RPMI7951 (cell line): ENCODE measurements around the gene TEKT2. TPM values are rescaled to one million over a fixed set of nuclear protein-coding genes. Genes with fewer than 3 reads are reported as not detected.
A peak's percentile ranks its signal among the peaks of the same experiment; 100 is the strongest.

Experiments
- DNase-seq: peaks from one replicate; pipeline ENCODE4 v3.0.0-alpha.2; 2012; ENCODE audit warnings: low read depth
- total RNA-seq: library from RNA; depleted of rRNA; stranded (reverse); fragments of >200 nt; shearing (Covaris generic); gene quantifications from 2 replicates; pipeline ENCODE4 v1.2.3, GENCODE V29; 2014

TEKT2 gene
- total RNA-seq, 1 experiment from 2014 or later, result not detected

DNA sequence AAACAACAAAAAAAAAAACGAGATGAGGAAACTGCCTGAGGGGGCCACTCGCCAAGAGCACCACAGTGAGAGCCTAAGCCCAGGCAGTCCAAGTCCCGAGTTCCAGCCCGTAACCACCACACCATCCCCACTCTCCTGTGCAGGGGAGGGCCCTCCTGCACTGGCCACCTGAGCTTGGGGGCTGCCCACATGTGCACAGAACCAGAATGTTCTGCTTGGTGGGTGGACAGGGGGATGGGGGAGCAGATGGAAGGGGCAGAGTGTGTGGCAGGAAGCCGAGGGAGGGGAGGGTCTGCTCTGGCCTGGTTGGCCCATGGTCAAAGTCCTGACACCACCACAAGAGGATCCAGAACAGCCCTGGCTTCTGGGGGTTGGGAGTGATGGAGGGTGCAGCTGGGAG is 22.4 kb downstream of the TEKT2 start:
- DNase-seq, result no peak

GRCh38 chr1:36107394-36107793 is 23.5 kb downstream of the TEKT2 start:
- DNase-seq, result no peak

DNA sequence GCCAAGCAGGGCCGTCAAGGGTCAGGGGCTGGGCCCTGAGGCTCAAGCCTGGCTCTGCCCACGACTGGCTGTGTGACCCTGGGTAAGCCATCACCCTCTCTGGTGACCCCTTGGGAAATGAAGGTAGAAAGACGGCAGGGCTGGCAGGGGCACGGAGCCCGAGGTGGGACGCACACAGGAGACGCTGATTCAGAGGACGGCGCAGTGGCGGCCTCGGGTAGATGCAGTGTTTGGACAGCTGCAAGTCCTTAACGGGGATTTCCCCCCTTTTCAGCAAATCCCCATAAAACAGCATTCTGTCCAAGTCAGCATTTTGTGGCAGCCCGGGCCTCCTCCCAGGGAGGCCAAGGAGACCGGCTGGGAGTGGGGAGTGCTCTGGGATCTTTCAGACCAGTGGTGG is 24.4 kb downstream of the TEKT2 start:
- DNase-seq, result peak; percentile 90

GRCh38 chr1:36109041-36109679 is 25.3 kb downstream of the TEKT2 start:
- DNase-seq, result peak; percentile 86

- no peak for DNase-seq
Observed at GRCh38 chr1:36111151-36111550, 27.3 kb downstream of the TEKT2 start.

GRCh38 chr1:36112823-36113222 is 28.9 kb downstream of the TEKT2 start:
- DNase-seq, result no peak

DNA sequence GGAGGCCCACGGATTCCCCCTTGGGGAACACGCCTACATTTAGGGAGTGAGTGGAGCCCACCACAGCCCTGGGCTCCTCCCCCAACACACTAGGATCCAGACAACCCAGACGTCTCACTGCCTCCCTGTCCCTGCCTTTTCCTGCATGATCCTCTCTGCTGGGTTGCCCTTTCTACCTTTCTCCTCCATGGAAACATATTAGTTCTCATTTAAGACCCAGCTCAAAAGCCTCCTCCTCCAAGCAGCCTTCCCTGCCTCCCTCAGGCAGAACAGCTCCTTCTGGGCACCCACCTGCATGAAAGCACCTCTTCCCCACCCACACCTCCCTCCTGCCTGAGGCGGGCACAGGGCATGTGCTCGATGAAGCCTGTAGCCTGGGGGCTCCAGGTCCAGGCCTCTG is 30.5 kb downstream of the TEKT2 start:
- DNase-seq, result no peak

DNA sequence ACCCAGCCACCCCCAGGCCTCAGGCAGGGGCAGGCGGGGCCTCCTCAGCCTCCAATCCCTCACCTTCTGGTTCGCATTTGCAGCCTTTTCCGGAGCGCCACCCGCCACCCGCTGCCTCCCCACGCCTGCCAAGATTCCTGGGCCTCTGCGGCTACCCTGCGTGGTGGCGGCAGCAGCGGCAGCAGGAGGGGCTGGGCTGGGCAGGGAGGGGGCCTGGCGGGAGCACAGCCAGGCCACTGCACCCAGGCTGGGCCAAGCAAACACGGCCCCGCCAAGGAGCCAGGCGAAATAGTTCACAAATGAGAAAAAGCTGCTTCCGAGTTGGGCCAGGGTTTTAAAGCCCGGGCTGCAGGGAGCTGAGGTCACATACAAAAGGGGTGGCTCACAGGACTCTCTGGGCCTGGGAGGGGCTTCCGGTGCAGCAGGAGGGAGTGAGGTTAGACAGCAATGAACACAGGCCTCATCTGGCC is 31.3 kb downstream of the TEKT2 start:
- no peak for DNase-seq

DNA sequence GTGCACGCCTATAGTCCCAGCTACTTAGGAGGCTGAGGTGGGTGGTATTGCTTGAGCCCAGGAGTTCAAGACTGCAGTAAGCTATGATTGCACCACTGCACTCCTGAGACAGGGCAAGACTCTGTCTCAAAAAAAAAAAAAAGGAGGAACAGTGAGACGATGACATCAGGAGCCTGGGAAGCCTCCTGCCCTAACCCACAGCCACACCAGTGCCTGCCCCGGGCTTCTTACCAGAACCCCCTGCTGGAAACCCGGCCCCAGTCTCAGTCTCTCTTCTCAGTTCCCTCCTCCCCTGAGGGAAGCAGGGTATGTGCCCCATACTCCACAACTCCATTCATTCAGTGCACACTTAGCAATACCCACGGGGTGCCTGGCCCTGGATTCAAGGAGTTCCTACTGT is 32.0 kb downstream of the TEKT2 start:
- no peak for DNase-seq

GRCh38 chr1:36116901-36117300 is 33.0 kb downstream of the TEKT2 start:
- no peak for DNase-seq

- DNase-seq, result no peak
Observed at GRCh38 chr1:36118447-36119204, 34.7 kb downstream of the TEKT2 start.

- no peak for DNase-seq
Observed at GRCh38 chr1:36119456-36119855, 35.6 kb downstream of the TEKT2 start.

DNA sequence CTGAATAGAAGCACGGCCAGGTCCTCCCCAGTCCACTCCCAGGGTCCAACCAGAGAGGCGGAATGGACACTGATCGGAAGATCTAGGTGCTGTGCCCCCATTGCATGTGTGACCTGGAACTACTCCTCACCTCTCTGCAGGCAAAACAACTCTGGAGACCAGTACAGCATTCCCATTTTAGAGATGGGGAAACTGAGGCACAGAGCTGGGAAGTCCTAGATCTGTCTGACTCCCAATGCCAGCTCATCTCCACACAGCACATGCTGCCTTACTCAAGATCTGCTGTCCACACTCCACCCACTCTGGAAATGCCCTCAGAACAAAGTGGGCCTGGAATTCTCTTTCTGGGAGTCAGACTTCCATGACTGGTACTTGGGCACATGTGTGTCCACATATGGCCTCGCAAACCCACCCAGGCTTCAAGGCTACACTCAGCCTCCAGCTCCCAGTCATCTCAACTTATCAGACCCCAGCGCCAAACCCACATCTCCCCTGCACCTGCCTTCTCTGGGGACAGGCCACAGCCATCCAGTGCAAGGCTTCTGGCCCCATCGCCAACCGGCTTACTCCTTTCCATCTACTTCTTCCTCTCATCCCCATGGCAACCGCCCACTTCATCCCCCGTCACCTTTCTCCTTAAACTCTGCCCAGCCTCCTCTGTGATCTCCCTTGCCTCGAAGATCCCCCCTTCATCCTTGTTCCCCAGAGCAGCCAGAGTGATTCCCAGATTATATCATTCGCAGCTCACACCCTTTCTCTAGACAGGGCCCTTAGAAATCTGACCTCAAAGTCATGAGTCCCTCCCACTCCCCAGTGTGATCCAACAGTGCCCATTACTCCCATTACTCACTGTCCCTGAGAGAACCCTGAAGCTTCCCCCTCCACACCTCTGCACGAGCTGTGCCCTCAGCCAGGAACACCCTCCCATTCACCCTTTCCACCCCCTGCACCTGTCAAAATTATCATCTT is 38.5 kb downstream of the TEKT2 start:
- no peak for DNase-seq

GRCh38 chr1:36123356-36123755 is 39.5 kb downstream of the TEKT2 start:
- DNase-seq, result no peak

GRCh38 chr1:36124404-36125128 is 40.7 kb downstream of the TEKT2 start:
- no peak for DNase-seq

- no peak for DNase-seq
Observed at GRCh38 chr1:36125129-36125991, 41.5 kb downstream of the TEKT2 start, which contains the start of gene COL8A2. COL8A2 (minus strand) TSS chr1:36125222; CDS start chr1:36100242, 24,980 bp downstream.

GRCh38 chr1:36126005-36126716 is 42.3 kb downstream of the TEKT2 start:
- no peak for DNase-seq

GRCh38 chr1:36126797-36127500 is 43.1 kb downstream of the TEKT2 start:
- no peak for DNase-seq
